Transverse colon (tissue), 1 donor: ENCODE data around the gene PSMA5.

Experiments
- EP300 ChIP-seq: sonication (generic); formaldehyde crosslinking; IDR thresholded peaks from one replicate; pipeline ENCODE4 v1.6.1; 2017; ENCODE audit warnings: antibody characterized with exemption, low read depth
- POLR2A ChIP-seq: fragments of 450-650 bp; IDR thresholded peaks from one replicate; pipeline ENCODE4 v1.6.1; 2016; ENCODE audit warnings: antibody characterized with exemption, mild to moderate bottlenecking, moderate library complexity

- no peak for TF ChIP-seq POLR2A
- TF ChIP-seq EP300, result no peak
Observed at GRCh38 chr1:109388884-109389637, 37.2 kb downstream of the PSMA5 start.
